Keratinocyte (primary cell): Measurements from ENCODE around the gene GSG1. TPM values are rescaled to one million over a fixed set of nuclear protein-coding genes. Genes with fewer than 3 reads are reported as not detected.
A peak's percentile ranks its signal among the peaks of the same experiment; 100 is the strongest.

Source experiments
- DNase-seq: peaks from one replicate; pipeline ENCODE4 v3.0.0-alpha.2; 2011; ENCODE audit warnings: low read depth, missing footprints, low spot score
- FAIRE-seq: peaks from 2 replicates; lab custom pipeline; 2011; peaks lifted over from hg19 to GRCh38; lab: Jason Lieb, UNC
- H2AFZ ChIP-seq: 2 replicates; pipeline ENCODE4 v1.6.0; 2012; ENCODE audit warnings: low read length, control low read depth, inconsistent platforms; ENCODE audit not compliant: control insufficient read depth
- H3K27ac ChIP-seq: 2 replicates; pipeline ENCODE4 v1.5.1; 2011; ENCODE audit warnings: low read length; ENCODE audit not compliant: control insufficient read depth, insufficient read depth
- H3K27me3 ChIP-seq: 3 replicates; pipeline ENCODE4 v1.6.0; 2011; ENCODE audit warnings: low read length; ENCODE audit not compliant: control insufficient read depth, insufficient read depth; ENCODE audit errors: extremely low read depth
- H3K36me3 ChIP-seq, 2 experiments: 2 replicates in 1 of 2; 3 replicates in 1 of 2; pipeline ENCODE4 v1.5.1; 2011; ENCODE audit warnings: low read length in 2 of 2, mild to moderate bottlenecking in 1 of 2; ENCODE audit not compliant: control insufficient read depth in 2 of 2, insufficient read depth in 2 of 2; ENCODE audit errors: extremely low read depth in 1 of 2
- H3K4me1 ChIP-seq: 3 replicates; pipeline ENCODE4 v1.5.1; 2011; ENCODE audit warnings: low read length; ENCODE audit not compliant: control insufficient read depth, insufficient read depth; ENCODE audit errors: extremely low read depth
- H3K4me2 ChIP-seq: 3 replicates; pipeline ENCODE4 v1.6.0; 2011; ENCODE audit warnings: low read depth, low read length; ENCODE audit not compliant: control insufficient read depth, insufficient read depth; ENCODE audit errors: extremely low read depth
- H3K4me3 ChIP-seq, 3 experiments: fragments of 200-600 bp in 1 of 3; sonication (generic) in 1 of 3; 2 replicates in 2 of 3; 3 replicates in 1 of 3; pipeline ENCODE4 v1.5.1; 2011 to 2016; ENCODE audit warnings: low read length in 3 of 3, mild to moderate bottlenecking in 3 of 3, control low read depth in 2 of 3, inconsistent platforms in 1 of 3, low read depth in 1 of 3, mixed read lengths in 1 of 3, mixed run types in 1 of 3, moderate library complexity in 1 of 3; ENCODE audit not compliant: control insufficient read depth in 2 of 3, insufficient read depth in 2 of 3; ENCODE audit errors: extremely low read depth in 1 of 3
- H3K79me2 ChIP-seq: 2 replicates; pipeline ENCODE4 v1.6.0; 2012; ENCODE audit warnings: low read length; ENCODE audit not compliant: control insufficient read depth, insufficient read depth
- H3K9ac ChIP-seq: 3 replicates; pipeline ENCODE4 v1.6.0; 2011; ENCODE audit warnings: low read length; ENCODE audit not compliant: control insufficient read depth, insufficient read depth; ENCODE audit errors: extremely low read depth
- H3K9me1 ChIP-seq: 3 replicates; pipeline ENCODE4 v1.6.0; 2011; ENCODE audit warnings: low read length; ENCODE audit not compliant: control insufficient read depth, insufficient read depth; ENCODE audit errors: extremely low read depth
- H3K9me3 ChIP-seq: 2 replicates; pipeline ENCODE4 v1.5.1; 2012; ENCODE audit warnings: low read depth, low read length; ENCODE audit not compliant: control insufficient read depth
- H4K20me1 ChIP-seq: 3 replicates; pipeline ENCODE4 v1.6.0; 2011; ENCODE audit warnings: low read length; ENCODE audit not compliant: control insufficient read depth, insufficient read depth; ENCODE audit errors: extremely low read depth
- CTCF ChIP-seq, 3 experiments: IDR thresholded peaks in 1 of 3; conservative IDR thresholded peaks in 1 of 3; optimal IDR thresholded peaks in 1 of 3; 2 replicates in 2 of 3; 3 replicates in 1 of 3; pipeline versions ENCODE3 to v1.5.1; 2011; ENCODE audit warnings: low read length in 3 of 3, mild to moderate bottlenecking in 3 of 3, moderate library complexity in 2 of 3, control low read depth in 1 of 3, inconsistent platforms in 1 of 3; ENCODE audit not compliant: insufficient read depth in 2 of 3; ENCODE audit errors: extremely low read depth in 1 of 3
- EZH2 ChIP-seq: IDR thresholded peaks from one replicate; pipeline ENCODE4 v1.6.1; 2012; ENCODE audit warnings: inconsistent platforms, mild to moderate bottlenecking, low read length, moderate library complexity
- dilution Hi-C: fragments of 300-500 bp; cut with MboI; formaldehyde crosslinking; loops from one replicate; pipeline ENCODE4 v1.7.0; 2020; ENCODE audit warnings: low sequenced_read_pairs; ENCODE audit not compliant: extremely low pct_ligation_motif_present
- polyA plus RNA-seq, 5 experiments: library from polyadenylated mRNA; depleted of rRNA in 3 of 5; stranded (reverse) in 3 of 5; stranded (forward) in 1 of 5; unstranded in 1 of 5; fragments of >200 nt; gene quantifications; 1 replicate in 1 of 5; 2 replicates in 3 of 5; 3 replicates in 1 of 5; pipeline versions ENCODE4 v1.2.1 to v1.2.3, GENCODE V29; 2011 to 2012; ENCODE audit warnings: missing spikeins in 2 of 5, low read depth in 1 of 5, low replicate concordance in 1 of 5

Gene GSG1
- polyA plus RNA-seq, 1 donor (not counting 4 experiments of a cell fraction or from before 2014, with no cell fraction given): 0.05 TPM

- H3K9me3 ChIP-seq: no peaks in the 10 kb centered on the region
- no peak overlapping the region for H3K4me2 ChIP-seq
- H4K20me1 ChIP-seq: no peaks in the 10 kb centered on the region
- dilution Hi-C loops: no loop called here
- peak overlapping the region; percentile 99 for H3K27ac ChIP-seq
- peak; percentile 48 for FAIRE-seq
- no peaks in the 10 kb centered on the region for H3K79me2 ChIP-seq
- H3K9ac ChIP-seq: no peak overlapping the region
- no peaks in the 10 kb centered on the region for H3K36me3 ChIP-seq
- DNase-seq: no peak
- no peaks in the 10 kb centered on the region for H3K9me1 ChIP-seq
- H3K27me3 ChIP-seq: no peaks in the 10 kb centered on the region
- peak overlapping the region; percentile 14 for H2AFZ ChIP-seq
- H3K4me3 ChIP-seq: no peak overlapping the region
- H3K4me1 ChIP-seq: peaks cover 47% of the 10 kb centered on the region
- TF ChIP-seq EZH2 (no peak), CTCF (optimal IDR thresholded peaks at IDR 0.05 in 1 of 3, IDR thresholded peaks at IDR 0.05 in 1 of 3, conservative IDR thresholded peaks at IDR 0.05 in 1 of 3; ENCODE audit: extremely low read depth in 1 of 3, insufficient read depth in 2 of 3, low read length in 3 of 3) (no peak)
Measured at GRCh38 chr12:13102461-13103195, 839 bp downstream of the GSG1 start.

- Histone ChIP-seq H3K4me2 (peak overlapping the region; percentile 94), H2AFZ (peak overlapping the region; percentile 34), H3K36me3 (no peaks in the 10 kb centered on the region), H4K20me1 (no peaks in the 10 kb centered on the region), H3K27ac (peak overlapping the region; percentile 99), H3K4me3 (peak overlapping the region; percentile 38 to 70 (median 57)), H3K9me3 (no peaks in the 10 kb centered on the region), H3K4me1 (peaks cover 52% of the 10 kb centered on the region), H3K9ac (peak overlapping the region; percentile 95), H3K79me2 (no peaks in the 10 kb centered on the region), H3K27me3 (no peaks in the 10 kb centered on the region), H3K9me1 (no peaks in the 10 kb centered on the region)
- peak; percentile 84 for FAIRE-seq
- DNase-seq: no peak
- TF ChIP-seq CTCF (optimal IDR thresholded peaks at IDR 0.05 in 1 of 3, IDR thresholded peaks at IDR 0.05 in 1 of 3, conservative IDR thresholded peaks at IDR 0.05 in 1 of 3; ENCODE audit: extremely low read depth in 1 of 3, insufficient read depth in 2 of 3, low read length in 3 of 3): no peak
- TF ChIP-seq EZH2: no peak
- dilution Hi-C loops: no loop called here
Measured at GRCh38 chr12:13101821-13102375, 1.6 kb downstream of the GSG1 start.
